Measurements from ENCODE around the gene UFD1.
A peak's percentile ranks its signal among the peaks of the same experiment; 100 is the strongest.

Gene UFD1

GRCh38 chr22:19495562-19496323 lies 16.8 kb upstream of the UFD1 start:
- TF ChIP-seq EZH2phosphoT487 (IDR thresholded peaks at IDR 0.05; ENCODE audit: low read depth) = no peak
- TF ChIP-seq, protein P1, sequence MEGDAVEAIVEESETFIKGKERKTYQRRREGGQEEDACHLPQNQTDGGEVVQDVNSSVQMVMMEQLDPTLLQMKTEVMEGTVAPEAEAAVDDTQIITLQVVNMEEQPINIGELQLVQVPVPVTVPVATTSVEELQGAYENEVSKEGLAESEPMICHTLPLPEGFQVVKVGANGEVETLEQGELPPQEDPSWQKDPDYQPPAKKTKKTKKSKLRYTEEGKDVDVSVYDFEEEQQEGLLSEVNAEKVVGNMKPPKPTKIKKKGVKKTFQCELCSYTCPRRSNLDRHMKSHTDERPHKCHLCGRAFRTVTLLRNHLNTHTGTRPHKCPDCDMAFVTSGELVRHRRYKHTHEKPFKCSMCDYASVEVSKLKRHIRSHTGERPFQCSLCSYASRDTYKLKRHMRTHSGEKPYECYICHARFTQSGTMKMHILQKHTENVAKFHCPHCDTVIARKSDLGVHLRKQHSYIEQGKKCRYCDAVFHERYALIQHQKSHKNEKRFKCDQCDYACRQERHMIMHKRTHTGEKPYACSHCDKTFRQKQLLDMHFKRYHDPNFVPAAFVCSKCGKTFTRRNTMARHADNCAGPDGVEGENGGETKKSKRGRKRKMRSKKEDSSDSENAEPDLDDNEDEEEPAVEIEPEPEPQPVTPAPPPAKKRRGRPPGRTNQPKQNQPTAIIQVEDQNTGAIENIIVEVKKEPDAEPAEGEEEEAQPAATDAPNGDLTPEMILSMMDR (IDR thresholded peaks at IDR 0.05; ENCODE audit: low read depth, low read length) = peak; percentile 43
- Histone ChIP-seq H3K27me3 (ENCODE audit: low read depth, low read length) (no peaks in the 10 kb centered on the region), H3K79me2 (ENCODE audit: low read length) (no peaks in the 10 kb centered on the region; the same call in 1 of the 2 replicates), H3K4me3 (ENCODE audit: low read length) (no peak overlapping the region), H3K9me3 (ENCODE audit: insufficient read depth, low read length) (no peaks in the 10 kb centered on the region), H3K4me1 (ENCODE audit: low read length) (no peaks in the 10 kb centered on the region), H3K36me3 (replicated peaks; ENCODE audit: low read depth, low read length) (peaks cover 61% of the 10 kb centered on the region), H2AFZ (ENCODE audit: low read depth, low read length) (no peak overlapping the region), H3K27ac (ENCODE audit: low read length) (no peak overlapping the region), H3K9ac (ENCODE audit: low read length) (no peak overlapping the region), H3K4me2 (ENCODE audit: low read length) (no peak overlapping the region), H4K20me1 (ENCODE audit: insufficient read depth, low read length) (0 out of 2 replicates have a peak, but pooled peaks cover 6% of the 10 kb centered on the region)

DNA sequence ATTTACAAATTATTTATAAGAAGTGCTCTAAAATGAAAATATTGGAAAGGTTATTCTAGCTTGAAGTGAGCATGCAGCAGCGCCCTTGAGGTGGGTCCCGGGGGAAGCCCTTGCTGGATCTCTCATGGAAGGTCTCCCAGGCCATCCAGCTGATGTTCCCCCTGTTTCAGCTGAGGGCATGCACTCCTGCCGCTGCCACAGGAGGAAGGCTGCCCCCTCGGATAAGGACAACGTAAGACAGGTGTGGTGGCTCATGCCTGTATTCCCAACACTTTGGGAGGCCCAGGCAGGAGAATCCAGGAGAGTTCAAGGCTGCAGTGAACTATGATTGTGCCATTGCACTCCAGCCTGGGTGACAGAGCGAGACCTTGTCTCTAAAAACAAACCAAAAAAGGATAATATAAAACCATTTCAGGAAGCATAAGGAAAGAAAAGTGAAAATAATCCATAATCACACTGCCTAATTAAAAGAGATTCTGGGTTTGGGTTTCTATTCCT lies 15.7 kb upstream of the UFD1 start:
- Histone ChIP-seq H3K79me2 (ENCODE audit: low read length) (no peaks in the 10 kb centered on the region; the same call in 1 of the 2 replicates), H3K36me3 (replicated peaks; ENCODE audit: low read depth, low read length) (peaks cover 57% of the 10 kb centered on the region), H3K27me3 (ENCODE audit: low read depth, low read length) (no peaks in the 10 kb centered on the region), H3K4me1 (ENCODE audit: low read length) (no peaks in the 10 kb centered on the region), H3K9me3 (ENCODE audit: insufficient read depth, low read length) (no peaks in the 10 kb centered on the region), H3K4me2 (ENCODE audit: low read length) (no peak overlapping the region), H3K9ac (ENCODE audit: low read length) (no peak overlapping the region), H2AFZ (ENCODE audit: low read depth, low read length) (no peak overlapping the region), H3K4me3 (ENCODE audit: low read length) (no peak overlapping the region), H4K20me1 (ENCODE audit: insufficient read depth, low read length) (0 out of 2 replicates have a peak, but pooled peaks cover 6% of the 10 kb centered on the region), H3K27ac (ENCODE audit: low read length) (no peak overlapping the region)
- TF ChIP-seq, protein P1 (IDR thresholded peaks at IDR 0.05; ENCODE audit: low read depth, low read length) = no peak
- TF ChIP-seq EZH2phosphoT487 (IDR thresholded peaks at IDR 0.05; ENCODE audit: low read depth) = no peak

- H2AFZ ChIP-seq (ENCODE audit: low read depth, low read length) = no peak overlapping the region
- peaks cover 57% of the 10 kb centered on the region for H3K36me3 ChIP-seq (replicated peaks; ENCODE audit: low read depth, low read length)
- TF ChIP-seq, protein P1 (IDR thresholded peaks at IDR 0.05; ENCODE audit: low read depth, low read length) = no peak
- no peak for TF ChIP-seq EZH2phosphoT487 (IDR thresholded peaks at IDR 0.05; ENCODE audit: low read depth)
- H3K9me3 ChIP-seq (ENCODE audit: insufficient read depth, low read length) = no peaks in the 10 kb centered on the region
- H3K4me1 ChIP-seq (ENCODE audit: low read length) = no peaks in the 10 kb centered on the region
- no peak overlapping the region for H3K27ac ChIP-seq (ENCODE audit: low read length)
- 0 out of 2 replicates have a peak, but pooled peaks cover 6% of the 10 kb centered on the region for H4K20me1 ChIP-seq (ENCODE audit: insufficient read depth, low read length)
- H3K4me2 ChIP-seq (ENCODE audit: low read length) = no peak overlapping the region
- no peak overlapping the region for H3K9ac ChIP-seq (ENCODE audit: low read length)
- no peaks in the 10 kb centered on the region for H3K27me3 ChIP-seq (ENCODE audit: low read depth, low read length)
- H3K4me3 ChIP-seq (ENCODE audit: low read length) = no peak overlapping the region
- H3K79me2 ChIP-seq (ENCODE audit: low read length) = no peaks in the 10 kb centered on the region; the same call in 1 of the 2 replicates
Observed at GRCh38 chr22:19494001-19494560, 15.1 kb upstream of the UFD1 start.

- Histone ChIP-seq H3K4me2 (ENCODE audit: low read length) (no peak overlapping the region), H3K4me3 (ENCODE audit: low read length) (no peak overlapping the region), H2AFZ (ENCODE audit: low read depth, low read length) (no peak overlapping the region), H3K27me3 (ENCODE audit: low read depth, low read length) (no peaks in the 10 kb centered on the region), H4K20me1 (ENCODE audit: insufficient read depth, low read length) (0 out of 2 replicates have a peak, but pooled peaks cover 6% of the 10 kb centered on the region), H3K4me1 (ENCODE audit: low read length) (no peaks in the 10 kb centered on the region), H3K9me3 (ENCODE audit: insufficient read depth, low read length) (no peaks in the 10 kb centered on the region), H3K79me2 (ENCODE audit: low read length) (no peaks in the 10 kb centered on the region; the same call in 1 of the 2 replicates), H3K36me3 (replicated peaks; ENCODE audit: low read depth, low read length) (peaks cover 59% of the 10 kb centered on the region), H3K27ac (ENCODE audit: low read length) (no peak overlapping the region), H3K9ac (ENCODE audit: low read length) (no peak overlapping the region)
- TF ChIP-seq, protein P1 (IDR thresholded peaks at IDR 0.05; ENCODE audit: low read depth, low read length) = no peak
- no peak for TF ChIP-seq EZH2phosphoT487 (IDR thresholded peaks at IDR 0.05; ENCODE audit: low read depth)
Observed at GRCh38 chr22:19492504-19493174, 13.6 kb upstream of the UFD1 start.
